Natural killer cell treated with Interleukin-12 subunit alpha and Interleukin-12 subunit beta and Interleukin-15 and Interleukin-18, amount 100 ng/mL, for 72 hours (primary cell): ENCODE measurements around the gene CADPS. TPM values are rescaled to one million over a fixed set of nuclear protein-coding genes. Genes with fewer than 3 reads are reported as not detected.

Experiments used
- ATAC-seq, 2 donors: fragments of 150-1000 bp; cut with Tn5 transposase in 1 of 2; sonication (Bioruptor Pico), chemical (Tn5 transposase) in 1 of 2; 2 replicates each; pipeline ENCODE4 v1.10.0; 2021
- DNase-seq: peaks from one replicate; pipeline ENCODE4 v3.0.0; 2022; ENCODE audit warnings: low spot score
- H3K27ac Mint-ChIP-seq, 2 donors: 1 replicate in 1 of 2; 2 replicates in 1 of 2; pipeline ENCODE4 v1.8.0; 2022; ENCODE audit warnings: mixed read lengths in 2 of 2, mild to moderate bottlenecking in 1 of 2, moderate library complexity in 1 of 2
- H3K27me3 Mint-ChIP-seq, 2 donors: 1 replicate in 1 of 2; 2 replicates in 1 of 2; pipeline ENCODE4 v1.8.0; 2022; ENCODE audit warnings: mixed read lengths in 2 of 2
- H3K36me3 Mint-ChIP-seq: one replicate; pipeline ENCODE4 v1.8.0; 2022; ENCODE audit warnings: mixed read lengths
- H3K4me1 Mint-ChIP-seq, 2 donors: 1 replicate in 1 of 2; 2 replicates in 1 of 2; pipeline ENCODE4 v1.8.0; 2022; ENCODE audit warnings: low read depth in 2 of 2, mixed read lengths in 2 of 2, mild to moderate bottlenecking in 1 of 2
- H3K4me3 Mint-ChIP-seq: one replicate; pipeline ENCODE4 v1.8.0; 2022; ENCODE audit warnings: mixed read lengths
- H3K9me3 Mint-ChIP-seq: 2 replicates; pipeline ENCODE4 v1.8.0; 2022; ENCODE audit warnings: mixed read lengths
- total RNA-seq, 2 donors: library from RNA; stranded (reverse); gene quantifications; one replicate each; pipeline ENCODE4 v1.2.3, GENCODE V29; 2022

The CADPS gene
- total RNA-seq, 2 donors from 2014 or later: not detected

GRCh38 chr3:62888180-62888579 lies 13.0 kb upstream of the CADPS start:
- Mint-ChIP-seq H3K4me3 (no peak overlapping the region), H3K27me3 (no peaks in the 10 kb centered on the region), H3K9me3 (peaks cover 4% of the 10 kb centered on the region), H3K4me1 (no peaks in the 10 kb centered on the region), H3K36me3 (no peaks in the 10 kb centered on the region), H3K27ac (no peak overlapping the region)
- DNase-seq: no peak
- ATAC-seq: no peak

- Mint-ChIP-seq H3K27me3 (no peaks in the 10 kb centered on the region), H3K4me3 (no peak overlapping the region), H3K4me1 (no peaks in the 10 kb centered on the region), H3K36me3 (no peaks in the 10 kb centered on the region), H3K27ac (no peak overlapping the region), H3K9me3 (peaks cover 4% of the 10 kb centered on the region)
- DNase-seq: no peak
- ATAC-seq: no peak
These were observed 9.9 kb upstream of the CADPS start for GRCh38 chr3:62885136-62885535.

GRCh38 chr3:62884096-62884870 lies 9.1 kb upstream of the CADPS start:
- H3K27ac Mint-ChIP-seq: no peak overlapping the region
- no peaks in the 10 kb centered on the region for H3K4me1 Mint-ChIP-seq
- no peaks in the 10 kb centered on the region for H3K36me3 Mint-ChIP-seq
- H3K27me3 Mint-ChIP-seq: no peaks in the 10 kb centered on the region
- ATAC-seq (no peak), DNase-seq (no peak)
- peaks cover 4% of the 10 kb centered on the region for H3K9me3 Mint-ChIP-seq
- H3K4me3 Mint-ChIP-seq: no peak overlapping the region

GRCh38 chr3:62882676-62883200 lies 7.5 kb upstream of the CADPS start:
- Mint-ChIP-seq H3K4me3 (no peak overlapping the region), H3K9me3 (peaks cover 4% of the 10 kb centered on the region), H3K27ac (no peak overlapping the region), H3K27me3 (no peaks in the 10 kb centered on the region), H3K36me3 (no peaks in the 10 kb centered on the region), H3K4me1 (no peaks in the 10 kb centered on the region)
- DNase-seq: no peak
- no peak for ATAC-seq

- no peak for DNase-seq
- Mint-ChIP-seq H3K36me3 (peaks cover 6% of the 10 kb centered on the region), H3K27ac (no peak overlapping the region), H3K4me3 (no peak overlapping the region), H3K27me3 (peaks cover 20 to 30% of the 10 kb centered on the region in 2 donors), H3K4me1 (no peaks in the 10 kb centered on the region), H3K9me3 (no peaks in the 10 kb centered on the region)
- no peak for ATAC-seq
These were observed 848 bp upstream of the CADPS start for GRCh38 chr3:62876064-62876463.

GRCh38 chr3:62875558-62876002 lies 364 bp upstream of the CADPS start:
- H3K9me3 Mint-ChIP-seq: no peaks in the 10 kb centered on the region
- peaks cover 6% of the 10 kb centered on the region for H3K36me3 Mint-ChIP-seq
- H3K4me1 Mint-ChIP-seq: no peaks in the 10 kb centered on the region
- H3K4me3 Mint-ChIP-seq: no peak overlapping the region
- H3K27ac Mint-ChIP-seq: no peak overlapping the region
- DNase-seq (no peak), ATAC-seq (no peak)
- H3K27me3 Mint-ChIP-seq: peaks cover 20 to 30% of the 10 kb centered on the region in 2 donors

GRCh38 chr3:62873761-62874710 lies 1.2 kb downstream of the CADPS start:
- no peak overlapping the region for H3K4me3 Mint-ChIP-seq
- peaks cover 3% of the 10 kb centered on the region for H3K9me3 Mint-ChIP-seq
- no peaks in the 10 kb centered on the region for H3K4me1 Mint-ChIP-seq
- peaks cover 20 to 30% of the 10 kb centered on the region in 2 donors for H3K27me3 Mint-ChIP-seq
- no peak overlapping the region for H3K27ac Mint-ChIP-seq
- DNase-seq (no peak), ATAC-seq (no peak)
- H3K36me3 Mint-ChIP-seq: peaks cover 6% of the 10 kb centered on the region

GRCh38 chr3:62873451-62873760 lies 1.8 kb downstream of the CADPS start:
- Mint-ChIP-seq H3K27ac (no peak overlapping the region), H3K4me3 (no peak overlapping the region), H3K27me3 (peaks cover 20 to 30% of the 10 kb centered on the region in 2 donors), H3K4me1 (no peaks in the 10 kb centered on the region), H3K9me3 (peaks cover 3% of the 10 kb centered on the region), H3K36me3 (peaks cover 6% of the 10 kb centered on the region)
- DNase-seq: no peak
- ATAC-seq: no peak

- Mint-ChIP-seq H3K27ac (no peak overlapping the region), H3K4me3 (no peak overlapping the region), H3K27me3 (peaks cover 20 to 27% of the 10 kb centered on the region in 2 donors), H3K4me1 (no peaks in the 10 kb centered on the region), H3K9me3 (peaks cover 3% of the 10 kb centered on the region), H3K36me3 (peaks cover 6% of the 10 kb centered on the region)
- DNase-seq (no peak), ATAC-seq (no peak)
These were observed 2.9 kb downstream of the CADPS start for GRCh38 chr3:62872318-62872717.

GRCh38 chr3:62870321-62870720 lies 4.9 kb downstream of the CADPS start:
- Mint-ChIP-seq H3K27ac (no peak overlapping the region), H3K9me3 (peaks cover 3% of the 10 kb centered on the region), H3K4me1 (no peaks in the 10 kb centered on the region), H3K27me3 (peaks cover 6 to 8% of the 10 kb centered on the region in 2 donors), H3K4me3 (no peak overlapping the region), H3K36me3 (no peaks in the 10 kb centered on the region)
- DNase-seq (no peak), ATAC-seq (no peak)

GRCh38 chr3:62863648-62864047 lies 11.6 kb downstream of the CADPS start:
- no peaks in the 10 kb centered on the region for H3K36me3 Mint-ChIP-seq
- peaks cover 16% of the 10 kb centered on the region for H3K9me3 Mint-ChIP-seq
- H3K27ac Mint-ChIP-seq: no peak overlapping the region
- H3K4me1 Mint-ChIP-seq: no peaks in the 10 kb centered on the region
- ATAC-seq (no peak), DNase-seq (no peak)
- H3K27me3 Mint-ChIP-seq: no peaks in the 10 kb centered on the region
- no peak overlapping the region for H3K4me3 Mint-ChIP-seq

- no peaks in the 10 kb centered on the region for H3K27me3 Mint-ChIP-seq
- no peak overlapping the region for H3K4me3 Mint-ChIP-seq
- no peak for ATAC-seq
- H3K9me3 Mint-ChIP-seq: peaks cover 14% of the 10 kb centered on the region
- no peak for DNase-seq
- H3K4me1 Mint-ChIP-seq: no peaks in the 10 kb centered on the region
- H3K36me3 Mint-ChIP-seq: no peaks in the 10 kb centered on the region
- no peak overlapping the region for H3K27ac Mint-ChIP-seq
These were observed 15.9 kb downstream of the CADPS start for GRCh38 chr3:62859203-62859791.

- peaks cover 9% of the 10 kb centered on the region for H3K9me3 Mint-ChIP-seq
- no peak overlapping the region for H3K27ac Mint-ChIP-seq
- H3K27me3 Mint-ChIP-seq: no peaks in the 10 kb centered on the region
- no peak overlapping the region for H3K4me3 Mint-ChIP-seq
- ATAC-seq: no peak
- DNase-seq: no peak
- no peaks in the 10 kb centered on the region for H3K36me3 Mint-ChIP-seq
- H3K4me1 Mint-ChIP-seq: no peaks in the 10 kb centered on the region
These were observed 29.2 kb downstream of the CADPS start for GRCh38 chr3:62845996-62846395.

GRCh38 chr3:62843508-62843907 lies 31.7 kb downstream of the CADPS start:
- DNase-seq (no peak), ATAC-seq (no peak)
- H3K9me3 Mint-ChIP-seq: peaks cover 14% of the 10 kb centered on the region
- H3K4me1 Mint-ChIP-seq: no peaks in the 10 kb centered on the region
- no peak overlapping the region for H3K4me3 Mint-ChIP-seq
- no peaks in the 10 kb centered on the region for H3K36me3 Mint-ChIP-seq
- no peak overlapping the region for H3K27ac Mint-ChIP-seq
- no peaks in the 10 kb centered on the region for H3K27me3 Mint-ChIP-seq
